H9 (cell line): ENCODE results near the gene WSCD2. TPM values are rescaled to one million over a fixed set of nuclear protein-coding genes. Genes with fewer than 3 reads are reported as not detected.

Experiments used
- DNase-seq: peaks from one replicate; pipeline ENCODE4 v3.0.0-alpha.2; 2017
- H2AFZ ChIP-seq: one replicate; pipeline ENCODE4 v1.6.1; 2013; ENCODE audit warnings: mild to moderate bottlenecking, low read length, control low read depth, moderate library complexity
- H2AK5ac ChIP-seq: 2 replicates; pipeline ENCODE4 v1.6.1; 2013; ENCODE audit warnings: low read length, control low read depth, mixed read lengths; ENCODE audit not compliant: insufficient read length
- H2BK120ac ChIP-seq: one replicate; pipeline ENCODE4 v1.6.1; 2013; ENCODE audit warnings: low read depth, mild to moderate bottlenecking, low read length, control low read depth, inconsistent platforms; ENCODE audit not compliant: poor library complexity, severe bottlenecking
- H2BK12ac ChIP-seq: 2 replicates; pipeline ENCODE4 v1.6.1; 2013; ENCODE audit warnings: low read length, control low read depth, mixed read lengths, low read depth; ENCODE audit not compliant: insufficient read length
- H2BK15ac ChIP-seq: 2 replicates; pipeline ENCODE4 v1.6.1; 2013; ENCODE audit warnings: low read depth, low read length, control low read depth
- H2BK20ac ChIP-seq: one replicate; pipeline ENCODE4 v1.6.1; 2013; ENCODE audit warnings: low read depth, mild to moderate bottlenecking, low read length, control low read depth, inconsistent platforms; ENCODE audit not compliant: poor library complexity, severe bottlenecking
- H2BK5ac ChIP-seq: 2 replicates; pipeline ENCODE4 v1.6.1; 2013; ENCODE audit warnings: low read length, control low read depth, mixed read lengths; ENCODE audit not compliant: insufficient read length
- H3K14ac ChIP-seq: 2 replicates; pipeline ENCODE4 v1.6.1; 2013; ENCODE audit warnings: low read length, control low read depth; ENCODE audit not compliant: insufficient read depth
- H3K18ac ChIP-seq: 2 replicates; pipeline ENCODE4 v1.6.1; 2013; ENCODE audit warnings: low read depth, mild to moderate bottlenecking, mixed read lengths, low read length, control low read depth; ENCODE audit not compliant: insufficient read length
- H3K23ac ChIP-seq: 2 replicates; pipeline ENCODE4 v1.6.1; 2013; ENCODE audit warnings: low read length, control low read depth, mixed read lengths, low read depth; ENCODE audit not compliant: insufficient read length
- H3K23me2 ChIP-seq: 2 replicates; pipeline ENCODE4 v1.6.1; 2013; ENCODE audit warnings: low read depth, mild to moderate bottlenecking, mixed read lengths, low read length, control low read depth; ENCODE audit not compliant: insufficient read length, poor library complexity, severe bottlenecking
- H3K27ac ChIP-seq: 2 replicates; pipeline ENCODE4 v1.5.1; 2013; ENCODE audit warnings: low read length, control low read depth, mixed read lengths, low read depth; ENCODE audit not compliant: insufficient read length
- H3K27me3 ChIP-seq: 2 replicates; pipeline ENCODE4 v1.6.1; 2013; ENCODE audit warnings: low read length, control low read depth, inconsistent platforms; ENCODE audit not compliant: insufficient read depth
- H3K4ac ChIP-seq: 2 replicates; pipeline ENCODE4 v1.6.1; 2013; ENCODE audit warnings: low read depth, mild to moderate bottlenecking, control low read depth, inconsistent platforms, low read length, moderate library complexity
- H3K4me1 ChIP-seq: 2 replicates; pipeline ENCODE4 v1.6.1; 2013; ENCODE audit warnings: low read length, control low read depth, inconsistent platforms; ENCODE audit not compliant: insufficient read depth
- H3K4me2 ChIP-seq: 2 replicates; pipeline ENCODE4 v1.6.1; 2013; ENCODE audit warnings: low read length, control low read depth, mixed read lengths; ENCODE audit not compliant: insufficient read length, insufficient read depth
- H3K56ac ChIP-seq: 2 replicates; pipeline ENCODE4 v1.6.1; 2013; ENCODE audit warnings: low read depth, mild to moderate bottlenecking, mixed read lengths, low read length, control low read depth; ENCODE audit not compliant: insufficient read length
- H3K79me1 ChIP-seq: 2 replicates; pipeline ENCODE4 v1.6.1; 2013; ENCODE audit warnings: low read depth, mild to moderate bottlenecking, moderate library complexity, low read length, control low read depth, inconsistent platforms; ENCODE audit not compliant: insufficient read depth, poor library complexity, severe bottlenecking
- H3K79me2 ChIP-seq: 2 replicates; pipeline ENCODE4 v1.6.1; 2013; ENCODE audit warnings: low read length, control low read depth, inconsistent platforms; ENCODE audit not compliant: insufficient read depth
- H3K9ac ChIP-seq: 2 replicates; pipeline ENCODE4 v1.6.1; 2013; ENCODE audit warnings: low read length, control low read depth, mixed read lengths; ENCODE audit not compliant: insufficient read length; ENCODE audit errors: extremely low read depth
- H3K9me3 ChIP-seq: one replicate; pipeline ENCODE4 v1.6.1; 2013; ENCODE audit warnings: low read depth, low read length, inconsistent platforms; ENCODE audit not compliant: control insufficient read depth
- H3T11ph ChIP-seq: one replicate; pipeline ENCODE4 v1.6.1; 2013; ENCODE audit warnings: mild to moderate bottlenecking, low read length, control low read depth, inconsistent platforms
- H4K20me1 ChIP-seq: one replicate; pipeline ENCODE4 v1.6.1; 2013; ENCODE audit not compliant: control insufficient read depth, insufficient read length, insufficient read depth
- H4K5ac ChIP-seq: 2 replicates; pipeline ENCODE4 v1.6.1; 2013; ENCODE audit warnings: low read depth, mild to moderate bottlenecking, mixed read lengths, low read length, control low read depth; ENCODE audit not compliant: insufficient read length
- H4K8ac ChIP-seq: replicated peaks from 2 replicates; pipeline ENCODE4 v1.6.1; 2013; ENCODE audit warnings: low read length, control low read depth, mixed read lengths, low read depth; ENCODE audit not compliant: insufficient read length
- H4K91ac ChIP-seq: 2 replicates; pipeline ENCODE4 v1.6.1; 2013; ENCODE audit warnings: low read depth, mild to moderate bottlenecking, moderate library complexity, mixed read lengths, low read length, control low read depth; ENCODE audit not compliant: insufficient read length
- H3K27ac Mint-ChIP-seq, 3 experiments: 2 replicates in 2 of 3; 3 replicates in 1 of 3; pipeline ENCODE4 v1.8.0; 2020 to 2021; ENCODE audit warnings: mixed read lengths in 3 of 3, mild to moderate bottlenecking in 1 of 3, moderate library complexity in 1 of 3
- H3K27me3 Mint-ChIP-seq: 2 replicates; pipeline ENCODE4 v1.8.0; 2021; ENCODE audit warnings: low read depth, mild to moderate bottlenecking, moderate library complexity, mixed read lengths
- H3K36me3 Mint-ChIP-seq, 3 experiments: 2 replicates in 2 of 3; 3 replicates in 1 of 3; pipeline ENCODE4 v1.8.0; 2020 to 2021; ENCODE audit warnings: low read depth in 3 of 3, mixed read lengths in 3 of 3; ENCODE audit not compliant: insufficient read depth in 1 of 3
- H3K4me1 Mint-ChIP-seq, 2 experiments: 2 replicates each; pipeline ENCODE4 v1.8.0; 2020; ENCODE audit warnings: mixed read lengths in 2 of 2
- H3K4me3 Mint-ChIP-seq, 2 experiments: 2 replicates in 1 of 2; 3 replicates in 1 of 2; pipeline ENCODE4 v1.8.0; 2020 to 2021; ENCODE audit warnings: mild to moderate bottlenecking in 2 of 2, mixed read lengths in 2 of 2, moderate library complexity in 1 of 2
- H3K9me3 Mint-ChIP-seq, 2 experiments: 2 replicates in 1 of 2; 3 replicates in 1 of 2; pipeline ENCODE4 v1.8.0; 2020; ENCODE audit warnings: mild to moderate bottlenecking in 2 of 2, mixed read lengths in 2 of 2, moderate library complexity in 1 of 2
- WGBS: extraction: QIAGEN DNeasy Blood & Tissue Kit; methylation state at CpG from one replicate; pipeline ENCODE4 v1.1.7; 2013; ENCODE audit warnings: missing lambda C conversion rate, low lambda C conversion rate, mixed read lengths; ENCODE audit not compliant: insufficient read length; ENCODE audit errors: extremely low coverage; 5-methylcytosine and 5-hydroxymethylcytosine counted together
- total RNA-seq: library from RNA; stranded (reverse); gene quantifications from 2 replicates; pipeline ENCODE4 v1.2.1, GENCODE V29; 2021
- TF ChIP-seq, protein P1 (sequence below): fragments of 200-600 bp; sonication (generic); conservative IDR thresholded peaks from 3 replicates; pipeline ENCODE4 v1.8.0; 2021; ENCODE audit warnings: antibody characterized with exemption, mild to moderate bottlenecking

WSCD2 gene
- total RNA-seq, 1 experiment from 2014 or later = 0.92 TPM

GRCh38 chr12:108116699-108117098 lies 12.4 kb upstream of the WSCD2 start:
- Histone ChIP-seq H2AK5ac (no peak overlapping the region), H2BK5ac (no peak overlapping the region), H2BK12ac (no peak overlapping the region), H2BK120ac (no peak overlapping the region), H3K9me3 (no peaks in the 10 kb centered on the region), H3K14ac (no peak overlapping the region), H3K4me2 (no peak overlapping the region), H4K5ac (no peak overlapping the region), H3K9ac (no peak overlapping the region), H2AFZ (no peak overlapping the region), H3K79me1 (no peaks in the 10 kb centered on the region), H4K20me1 (no peaks in the 10 kb centered on the region), H3K79me2 (no peaks in the 10 kb centered on the region), H2BK15ac (no peak overlapping the region), H4K8ac (no peak overlapping the region), H3K27ac (no peak overlapping the region), H3K4me1 (peaks cover 18% of the 10 kb centered on the region; the same call in 1 of the 2 replicates), H4K91ac (no peak overlapping the region), H3K4ac (no peak overlapping the region), H3K18ac (no peak overlapping the region), H2BK20ac (no peak overlapping the region), H3K23me2 (no peaks in the 10 kb centered on the region), H3T11ph (no peak overlapping the region), H3K23ac (no peak overlapping the region), H3K27me3 (no peaks in the 10 kb centered on the region), H3K56ac (no peak overlapping the region)
- H3K27ac Mint-ChIP-seq = peak overlapping the region in 1 of 3 experiments; percentile 97; a peak in 2 of 7 replicates
- no peaks in the 10 kb centered on the region; the same call in 1 of the 2 replicates for H3K27me3 Mint-ChIP-seq
- H3K36me3 Mint-ChIP-seq = no peaks in the 10 kb centered on the region; a peak in 1 of 7 replicates
- TF ChIP-seq, protein P1, sequence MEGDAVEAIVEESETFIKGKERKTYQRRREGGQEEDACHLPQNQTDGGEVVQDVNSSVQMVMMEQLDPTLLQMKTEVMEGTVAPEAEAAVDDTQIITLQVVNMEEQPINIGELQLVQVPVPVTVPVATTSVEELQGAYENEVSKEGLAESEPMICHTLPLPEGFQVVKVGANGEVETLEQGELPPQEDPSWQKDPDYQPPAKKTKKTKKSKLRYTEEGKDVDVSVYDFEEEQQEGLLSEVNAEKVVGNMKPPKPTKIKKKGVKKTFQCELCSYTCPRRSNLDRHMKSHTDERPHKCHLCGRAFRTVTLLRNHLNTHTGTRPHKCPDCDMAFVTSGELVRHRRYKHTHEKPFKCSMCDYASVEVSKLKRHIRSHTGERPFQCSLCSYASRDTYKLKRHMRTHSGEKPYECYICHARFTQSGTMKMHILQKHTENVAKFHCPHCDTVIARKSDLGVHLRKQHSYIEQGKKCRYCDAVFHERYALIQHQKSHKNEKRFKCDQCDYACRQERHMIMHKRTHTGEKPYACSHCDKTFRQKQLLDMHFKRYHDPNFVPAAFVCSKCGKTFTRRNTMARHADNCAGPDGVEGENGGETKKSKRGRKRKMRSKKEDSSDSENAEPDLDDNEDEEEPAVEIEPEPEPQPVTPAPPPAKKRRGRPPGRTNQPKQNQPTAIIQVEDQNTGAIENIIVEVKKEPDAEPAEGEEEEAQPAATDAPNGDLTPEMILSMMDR = no peak
- H3K4me3 Mint-ChIP-seq = no peak overlapping the region
- no peak for DNase-seq
- H3K4me1 Mint-ChIP-seq = peaks cover 45 to 62% of the 10 kb centered on the region in 2 experiments
- no CpG with 5 or more reads among the region's 1 CpG for WGBS
- H3K9me3 Mint-ChIP-seq = no peaks in the 10 kb centered on the region; a peak in 2 of 5 replicates
